ENCODE measurements around the gene NKX2-2. TPM values are rescaled to one million over a fixed set of nuclear protein-coding genes. Genes with fewer than 3 reads are reported as not detected.

Gene NKX2-2
- total RNA-seq, 1 donor from 2014 or later = not detected

Other genes with a start within 250 kb of the NKX2-2 start
- gene XRN2, start 210.7 kb downstream of the NKX2-2 start, total RNA-seq = 59.0 TPM
- not detected for gene NKX2-4, start 116.5 kb downstream of the NKX2-2 start, total RNA-seq
- not detected for gene PAX1, start 191.6 kb upstream of the NKX2-2 start, total RNA-seq